ENCODE data around the gene SLC39A9. TPM values are rescaled to one million over a fixed set of nuclear protein-coding genes. Genes with fewer than 3 reads are reported as not detected.

Gene SLC39A9
- total and polyA plus RNA-seq, 10 of the 15 experiments (the other 5 are each of a cell fraction or from before 2014, with no cell fraction given) = 19.9 to 109 (median 46.9) TPM

GRCh38 chr14:69428289-69428998 lies 30.0 kb downstream of the SLC39A9 start (continued):
- TF ChIP-seq HSF1 (IDR thresholded peaks at IDR 0.05; ENCODE audit: low read depth, low read length) (no peak), SPI1 (IDR thresholded peaks at IDR 0.05; ENCODE audit: borderline replicate concordance, insufficient read depth, low read depth, low read length) (peak; percentile 98), CHD1 (IDR thresholded peaks at IDR 0.05; ENCODE audit: low read depth, low read length) (no peak), EED (IDR thresholded peaks at IDR 0.05; ENCODE audit: low read depth) (no peak), CHD2 (IDR thresholded peaks at IDR 0.05; ENCODE audit: borderline replicate concordance, low read depth, low read length) (no peak), YY1 (IDR thresholded peaks at IDR 0.05; ENCODE audit: low read depth, low read length) (peak; percentile 49; the same call in 1 of the 2 replicates), TCF3 (IDR thresholded peaks at IDR 0.05; ENCODE audit: borderline replicate concordance, insufficient read depth, low read depth, low read length) (no peak), CHD4 (IDR thresholded peaks at IDR 0.05) (no peak), MLLT1 (IDR thresholded peaks at IDR 0.05) (peak; percentile 68), ATF7 (IDR thresholded peaks at IDR 0.05; ENCODE audit: low read depth) (no peak), CEBPB (IDR thresholded peaks at IDR 0.05; ENCODE audit: borderline replicate concordance in 1 of 2, low read depth in 2 of 2, low read length in 2 of 2) (no peak), FOXM1 (IDR thresholded peaks at IDR 0.05; ENCODE audit: low read depth, low read length) (no peak; the same call in 1 of the 2 replicates), KDM1A (IDR thresholded peaks at IDR 0.05; ENCODE audit: borderline replicate concordance) (no peak), SREBF2 (IDR thresholded peaks at IDR 0.05; ENCODE audit: low read length) (no peak)
- TF ChIP-seq, protein P1, sequence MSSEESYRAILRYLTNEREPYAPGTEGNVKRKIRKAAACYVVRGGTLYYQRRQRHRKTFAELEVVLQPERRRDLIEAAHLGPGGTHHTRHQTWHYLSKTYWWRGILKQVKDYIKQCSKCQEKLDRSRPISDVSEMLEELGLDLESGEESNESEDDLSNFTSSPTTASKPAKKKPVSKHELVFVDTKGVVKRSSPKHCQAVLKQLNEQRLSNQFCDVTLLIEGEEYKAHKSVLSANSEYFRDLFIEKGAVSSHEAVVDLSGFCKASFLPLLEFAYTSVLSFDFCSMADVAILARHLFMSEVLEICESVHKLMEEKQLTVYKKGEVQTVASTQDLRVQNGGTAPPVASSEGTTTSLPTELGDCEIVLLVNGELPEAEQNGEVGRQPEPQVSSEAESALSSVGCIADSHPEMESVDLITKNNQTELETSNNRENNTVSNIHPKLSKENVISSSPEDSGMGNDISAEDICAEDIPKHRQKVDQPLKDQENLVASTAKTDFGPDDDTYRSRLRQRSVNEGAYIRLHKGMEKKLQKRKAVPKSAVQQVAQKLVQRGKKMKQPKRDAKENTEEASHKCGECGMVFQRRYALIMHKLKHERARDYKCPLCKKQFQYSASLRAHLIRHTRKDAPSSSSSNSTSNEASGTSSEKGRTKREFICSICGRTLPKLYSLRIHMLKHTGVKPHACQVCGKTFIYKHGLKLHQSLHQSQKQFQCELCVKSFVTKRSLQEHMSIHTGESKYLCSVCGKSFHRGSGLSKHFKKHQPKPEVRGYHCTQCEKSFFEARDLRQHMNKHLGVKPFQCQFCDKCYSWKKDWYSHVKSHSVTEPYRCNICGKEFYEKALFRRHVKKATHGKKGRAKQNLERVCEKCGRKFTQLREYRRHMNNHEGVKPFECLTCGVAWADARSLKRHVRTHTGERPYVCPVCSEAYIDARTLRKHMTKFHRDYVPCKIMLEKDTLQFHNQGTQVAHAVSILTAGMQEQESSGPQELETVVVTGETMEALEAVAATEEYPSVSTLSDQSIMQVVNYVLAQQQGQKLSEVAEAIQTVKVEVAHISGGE (CRISPR knock-in tag; IDR thresholded peaks at IDR 0.05) = no peak
- TF ChIP-seq, protein P2, sequence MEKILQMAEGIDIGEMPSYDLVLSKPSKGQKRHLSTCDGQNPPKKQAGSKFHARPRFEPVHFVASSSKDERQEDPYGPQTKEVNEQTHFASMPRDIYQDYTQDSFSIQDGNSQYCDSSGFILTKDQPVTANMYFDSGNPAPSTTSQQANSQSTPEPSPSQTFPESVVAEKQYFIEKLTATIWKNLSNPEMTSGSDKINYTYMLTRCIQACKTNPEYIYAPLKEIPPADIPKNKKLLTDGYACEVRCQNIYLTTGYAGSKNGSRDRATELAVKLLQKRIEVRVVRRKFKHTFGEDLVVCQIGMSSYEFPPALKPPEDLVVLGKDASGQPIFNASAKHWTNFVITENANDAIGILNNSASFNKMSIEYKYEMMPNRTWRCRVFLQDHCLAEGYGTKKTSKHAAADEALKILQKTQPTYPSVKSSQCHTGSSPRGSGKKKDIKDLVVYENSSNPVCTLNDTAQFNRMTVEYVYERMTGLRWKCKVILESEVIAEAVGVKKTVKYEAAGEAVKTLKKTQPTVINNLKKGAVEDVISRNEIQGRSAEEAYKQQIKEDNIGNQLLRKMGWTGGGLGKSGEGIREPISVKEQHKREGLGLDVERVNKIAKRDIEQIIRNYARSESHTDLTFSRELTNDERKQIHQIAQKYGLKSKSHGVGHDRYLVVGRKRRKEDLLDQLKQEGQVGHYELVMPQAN (conservative IDR thresholded peaks at IDR 0.05) = no peak
- TF ChIP-seq, protein P3, sequence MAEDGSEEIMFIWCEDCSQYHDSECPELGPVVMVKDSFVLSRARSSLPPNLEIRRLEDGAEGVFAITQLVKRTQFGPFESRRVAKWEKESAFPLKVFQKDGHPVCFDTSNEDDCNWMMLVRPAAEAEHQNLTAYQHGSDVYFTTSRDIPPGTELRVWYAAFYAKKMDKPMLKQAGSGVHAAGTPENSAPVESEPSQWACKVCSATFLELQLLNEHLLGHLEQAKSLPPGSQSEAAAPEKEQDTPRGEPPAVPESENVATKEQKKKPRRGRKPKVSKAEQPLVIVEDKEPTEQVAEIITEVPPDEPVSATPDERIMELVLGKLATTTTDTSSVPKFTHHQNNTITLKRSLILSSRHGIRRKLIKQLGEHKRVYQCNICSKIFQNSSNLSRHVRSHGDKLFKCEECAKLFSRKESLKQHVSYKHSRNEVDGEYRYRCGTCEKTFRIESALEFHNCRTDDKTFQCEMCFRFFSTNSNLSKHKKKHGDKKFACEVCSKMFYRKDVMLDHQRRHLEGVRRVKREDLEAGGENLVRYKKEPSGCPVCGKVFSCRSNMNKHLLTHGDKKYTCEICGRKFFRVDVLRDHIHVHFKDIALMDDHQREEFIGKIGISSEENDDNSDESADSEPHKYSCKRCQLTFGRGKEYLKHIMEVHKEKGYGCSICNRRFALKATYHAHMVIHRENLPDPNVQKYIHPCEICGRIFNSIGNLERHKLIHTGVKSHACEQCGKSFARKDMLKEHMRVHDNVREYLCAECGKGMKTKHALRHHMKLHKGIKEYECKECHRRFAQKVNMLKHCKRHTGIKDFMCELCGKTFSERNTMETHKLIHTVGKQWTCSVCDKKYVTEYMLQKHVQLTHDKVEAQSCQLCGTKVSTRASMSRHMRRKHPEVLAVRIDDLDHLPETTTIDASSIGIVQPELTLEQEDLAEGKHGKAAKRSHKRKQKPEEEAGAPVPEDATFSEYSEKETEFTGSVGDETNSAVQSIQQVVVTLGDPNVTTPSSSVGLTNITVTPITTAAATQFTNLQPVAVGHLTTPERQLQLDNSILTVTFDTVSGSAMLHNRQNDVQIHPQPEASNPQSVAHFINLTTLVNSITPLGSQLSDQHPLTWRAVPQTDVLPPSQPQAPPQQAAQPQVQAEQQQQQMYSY (CRISPR knock-in tag; IDR thresholded peaks at IDR 0.05) = no peak
